NCI-H1417 treated with DMSO at 0.1 percent for 48 hours (cell line): Measurements from ENCODE around the gene PHLDA3.
"Not testable (repeated sequence)": the region's sequence is repeated elsewhere in the genome, so short reads cannot be mapped to it uniquely, and the experiment has no call there.

ENCODE experiments used
- DNase-seq: peaks from one replicate; lab custom pipeline; 2025; lab: John Stamatoyannopoulos, UW

PHLDA3 gene

DNA sequence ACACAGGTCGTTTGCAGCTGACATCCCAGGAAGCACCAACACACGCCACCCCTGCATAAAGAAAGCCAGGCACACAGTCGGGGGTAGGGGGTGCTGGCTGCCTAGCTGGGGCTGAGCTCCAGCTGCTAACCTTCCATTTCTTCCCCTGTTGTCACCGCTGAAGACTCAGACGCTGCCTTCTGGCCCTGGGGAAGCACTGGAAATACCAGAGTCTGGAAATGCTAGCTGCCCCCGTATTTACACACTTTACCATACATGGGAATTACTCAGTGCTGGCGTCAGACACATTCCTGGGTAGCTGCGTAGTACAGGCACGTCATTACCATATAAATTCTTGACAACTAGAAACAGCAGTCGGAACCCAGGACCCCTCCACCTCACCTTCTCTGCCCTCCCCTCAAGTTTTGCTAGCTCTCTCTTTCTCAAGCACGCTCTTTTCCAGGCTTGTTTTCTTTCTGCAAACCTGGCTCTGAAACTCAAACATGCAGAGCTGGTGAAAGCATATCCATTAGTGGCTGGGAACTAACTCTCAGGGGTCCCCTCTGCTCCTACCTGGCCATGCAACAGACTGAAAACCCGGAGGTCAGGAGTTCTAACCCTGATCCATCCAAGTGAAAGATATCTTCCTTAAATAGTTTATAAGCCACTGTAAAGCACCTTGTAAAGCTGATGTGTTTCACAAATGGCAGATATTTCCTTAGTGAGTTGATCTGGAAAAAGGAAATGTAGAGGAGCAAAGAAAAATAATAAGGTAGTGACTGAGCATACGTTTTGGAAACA, 34.6 kb upstream of the PHLDA3 start:
- DNase-seq, result no peak

GRCh38 chr1:201502511-201502857, 33.5 kb upstream of the PHLDA3 start:
- no peak for DNase-seq

GRCh38 chr1:201501812-201502510, 33.0 kb upstream of the PHLDA3 start:
- peak; percentile 45 for DNase-seq

GRCh38 chr1:201501144-201501543, 32.2 kb upstream of the PHLDA3 start:
- DNase-seq, result no peak

DNA sequence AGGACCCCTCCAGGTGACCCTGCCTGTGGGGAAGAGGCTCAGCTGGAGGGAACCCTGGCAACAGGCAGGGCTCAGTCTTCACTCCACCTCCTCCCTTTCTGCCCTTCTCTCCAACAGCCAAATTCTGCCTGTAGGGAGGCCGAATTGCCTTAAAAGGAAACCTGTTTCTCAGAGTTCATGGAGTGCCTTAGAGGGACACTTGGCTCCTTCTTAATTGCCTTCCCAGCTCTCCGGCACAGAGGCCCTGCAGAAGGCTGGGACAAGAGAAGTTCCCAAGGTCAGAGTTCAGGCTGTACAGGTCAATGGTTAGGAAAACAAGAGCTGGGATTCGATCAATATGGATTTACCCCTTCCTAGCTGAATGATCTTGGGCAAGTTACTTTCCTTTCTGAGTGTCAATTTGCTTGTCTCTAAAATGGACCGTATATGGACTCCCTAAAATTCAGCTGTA, 31.7 kb upstream of the PHLDA3 start:
- no peak for DNase-seq

GRCh38 chr1:201499795-201500669, 31.0 kb upstream of the PHLDA3 start:
- DNase-seq, result no peak

GRCh38 chr1:201499191-201499590, 30.2 kb upstream of the PHLDA3 start:
- no peak for DNase-seq

DNA sequence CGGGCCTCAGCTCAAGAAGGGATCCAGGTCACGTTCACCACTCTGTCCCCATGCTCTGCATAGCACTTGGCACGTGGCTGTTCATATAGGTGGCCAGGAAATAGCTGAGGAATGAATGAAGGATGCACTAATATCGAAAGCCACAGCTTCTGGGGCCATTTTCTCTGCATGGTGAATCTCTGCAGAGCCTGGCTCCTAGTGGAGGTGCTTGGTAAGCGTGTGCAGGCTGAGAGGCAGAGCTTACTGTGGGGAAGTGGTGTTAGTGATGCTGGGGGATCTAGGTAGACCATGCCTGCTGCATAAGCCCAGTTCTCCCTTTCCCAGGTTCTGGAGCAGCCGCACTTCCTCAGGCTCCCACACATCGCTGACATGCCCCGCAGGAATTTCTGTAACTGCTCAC, 29.6 kb upstream of the PHLDA3 start:
- no peak for DNase-seq

- no peak for DNase-seq
Measured at GRCh38 chr1:201497935-201498509, 29.0 kb upstream of the PHLDA3 start.

- no peak for DNase-seq
Measured at GRCh38 chr1:201496296-201496690, 27.3 kb upstream of the PHLDA3 start.

DNA sequence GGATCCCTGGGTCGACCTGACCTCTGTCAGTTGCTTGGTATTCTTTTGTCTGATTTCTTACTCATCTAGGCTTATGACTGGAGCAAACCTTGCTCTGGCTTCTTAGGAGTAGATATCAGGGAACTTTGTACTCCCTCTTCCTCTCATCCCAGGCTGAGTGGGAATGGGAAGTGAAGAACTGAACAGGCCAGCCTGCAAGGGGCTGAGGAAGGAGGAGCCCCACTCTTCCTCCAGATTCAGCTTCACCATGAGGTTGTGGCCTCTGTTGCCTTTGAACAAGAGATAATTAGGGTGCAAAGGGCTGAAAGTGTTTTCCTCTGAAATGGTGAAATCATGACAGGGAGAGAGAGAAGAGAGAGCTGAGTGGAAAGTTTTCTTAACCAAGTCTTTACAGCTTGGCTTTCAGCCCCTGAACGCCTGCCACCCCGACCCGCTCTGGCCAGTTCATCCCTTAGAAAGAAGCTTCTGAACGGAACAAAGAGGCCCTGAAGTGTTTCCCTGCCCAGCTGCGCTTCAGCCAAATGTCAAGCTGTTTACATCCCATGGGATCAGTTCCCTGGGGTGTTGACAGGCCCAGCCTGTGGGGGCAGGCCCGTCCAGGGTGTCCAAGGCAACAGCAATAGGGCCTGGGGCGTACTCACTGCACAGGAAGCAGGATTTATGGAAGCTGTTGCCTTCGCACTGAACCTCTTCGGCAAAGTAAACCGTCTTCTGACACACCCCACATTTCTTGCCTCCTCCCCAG, 26.7 kb upstream of the PHLDA3 start:
- peak; percentile 48 for DNase-seq

DNA sequence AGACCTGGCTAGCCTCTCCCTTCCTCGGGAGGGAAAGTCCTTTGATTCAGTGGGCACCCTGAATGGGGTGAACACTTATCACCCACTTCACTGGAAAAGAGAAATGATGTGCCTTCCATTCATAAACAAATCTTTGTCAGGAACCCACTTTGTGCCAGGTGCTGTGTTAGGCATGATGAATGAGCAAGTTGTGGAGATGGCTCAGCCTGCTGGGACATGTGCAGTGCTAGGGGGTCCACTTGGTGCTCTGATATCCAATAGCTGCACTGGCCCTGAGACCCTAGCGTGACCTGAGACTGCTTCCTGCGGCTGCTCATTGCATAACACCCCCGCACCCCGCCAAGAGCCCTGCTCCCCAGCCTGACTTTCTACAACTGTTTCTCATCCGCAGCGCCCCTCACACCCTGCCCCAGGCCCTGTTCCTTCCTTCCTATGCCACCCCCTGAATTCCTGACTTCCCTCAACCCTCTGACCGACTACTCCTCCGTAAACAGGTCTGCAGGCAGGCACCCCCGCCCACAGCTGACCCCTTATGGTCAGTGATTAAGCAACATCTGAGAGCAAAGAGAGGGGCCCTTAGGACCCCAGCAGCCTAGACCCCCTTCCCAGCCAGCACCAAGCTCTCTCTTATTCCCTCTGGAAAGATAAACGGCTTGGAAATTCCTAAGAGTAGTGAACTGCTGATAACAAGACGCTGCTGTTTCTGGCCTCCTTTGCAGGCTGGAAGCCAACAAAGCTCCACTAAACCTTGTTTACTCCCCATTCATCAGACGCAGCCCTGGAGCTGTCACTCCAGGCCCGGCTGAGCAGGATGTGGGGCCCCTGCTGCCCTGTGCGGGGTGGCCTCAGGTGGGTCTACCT, 25.0 kb upstream of the PHLDA3 start:
- DNase-seq, result no peak

DNA sequence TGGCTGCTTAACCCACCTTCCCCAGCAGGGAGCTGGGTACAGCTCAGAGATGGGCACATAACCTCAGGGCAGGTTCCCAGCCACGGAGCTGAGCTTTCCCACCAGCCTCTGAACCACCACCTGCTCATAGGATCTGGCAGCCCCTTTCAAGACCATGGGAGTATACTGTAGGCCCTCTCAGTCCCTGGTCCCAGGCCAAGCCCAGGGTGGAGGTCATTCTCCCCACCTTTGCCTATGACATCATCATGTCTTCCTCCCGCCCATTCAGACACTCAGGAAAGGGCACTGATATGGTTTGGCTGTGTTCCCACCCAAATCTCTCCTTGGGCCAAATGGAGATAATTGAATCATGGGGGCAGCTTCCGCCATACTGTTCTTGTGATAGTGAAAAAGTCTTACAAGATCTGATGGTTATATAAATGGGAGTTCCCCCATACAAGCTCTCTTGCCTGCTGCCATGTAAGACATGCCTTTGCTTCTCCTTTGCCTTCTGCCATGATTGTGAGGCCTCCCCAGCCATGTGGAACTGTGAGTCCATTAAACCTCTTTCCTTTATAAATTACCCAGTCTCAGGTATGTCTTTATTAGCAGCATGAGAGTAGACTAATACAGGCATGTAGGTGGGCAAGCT, 24.2 kb upstream of the PHLDA3 start:
- DNase-seq, result not testable (repeated sequence)

- DNase-seq, result no peak
Measured at GRCh38 chr1:201491896-201492511, 23.0 kb upstream of the PHLDA3 start.

DNA sequence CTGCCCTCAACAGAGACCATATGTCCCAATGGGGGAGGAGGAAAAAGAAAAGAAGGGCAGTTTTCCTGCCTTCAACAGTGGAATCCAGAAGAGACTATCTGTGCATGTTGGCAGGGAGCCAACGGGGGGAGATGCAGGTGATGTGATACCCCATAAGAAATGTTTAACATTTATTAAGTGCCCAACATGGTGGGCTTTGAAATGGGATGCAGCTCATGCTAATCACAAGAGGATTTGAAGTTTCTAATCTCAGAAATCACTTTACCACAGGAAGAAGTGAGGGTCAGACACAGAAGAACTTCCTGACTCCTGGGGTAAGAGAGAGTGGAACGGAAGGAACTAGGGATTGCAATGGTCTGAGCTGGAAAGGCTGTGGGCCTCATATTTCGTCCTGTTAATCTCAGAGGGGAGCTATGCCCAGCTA, 21.7 kb upstream of the PHLDA3 start:
- DNase-seq, result no peak

DNA sequence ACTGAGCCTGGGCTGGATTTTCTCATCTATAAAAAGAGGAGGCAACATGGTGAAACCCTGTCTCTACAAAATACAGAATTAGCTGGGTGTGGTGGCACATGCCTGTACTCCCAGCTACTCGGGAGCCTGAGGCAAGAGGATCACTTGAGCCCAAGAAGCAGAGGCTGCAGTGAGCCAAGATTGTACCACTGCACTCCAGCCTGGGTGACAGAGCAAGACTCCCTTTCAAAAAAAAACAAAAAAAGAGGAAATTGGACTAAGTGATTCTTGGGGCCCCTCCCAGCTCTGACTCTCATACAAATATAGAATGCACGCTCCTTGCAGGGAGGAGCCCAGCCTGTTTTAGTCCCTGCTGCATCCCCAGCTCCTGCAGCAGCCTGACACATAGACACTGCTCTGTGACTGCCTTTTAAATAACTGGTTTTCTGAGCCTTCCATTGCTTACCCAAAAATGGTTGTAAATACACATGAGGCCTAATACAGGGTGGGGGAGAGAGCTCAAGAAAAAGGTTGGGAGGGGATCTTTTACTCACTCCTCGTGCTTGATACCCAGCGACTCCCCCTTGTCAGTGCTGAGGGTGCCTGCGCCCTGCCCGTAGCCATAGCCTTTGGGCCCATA, 20.8 kb upstream of the PHLDA3 start:
- no peak for DNase-seq

DNA sequence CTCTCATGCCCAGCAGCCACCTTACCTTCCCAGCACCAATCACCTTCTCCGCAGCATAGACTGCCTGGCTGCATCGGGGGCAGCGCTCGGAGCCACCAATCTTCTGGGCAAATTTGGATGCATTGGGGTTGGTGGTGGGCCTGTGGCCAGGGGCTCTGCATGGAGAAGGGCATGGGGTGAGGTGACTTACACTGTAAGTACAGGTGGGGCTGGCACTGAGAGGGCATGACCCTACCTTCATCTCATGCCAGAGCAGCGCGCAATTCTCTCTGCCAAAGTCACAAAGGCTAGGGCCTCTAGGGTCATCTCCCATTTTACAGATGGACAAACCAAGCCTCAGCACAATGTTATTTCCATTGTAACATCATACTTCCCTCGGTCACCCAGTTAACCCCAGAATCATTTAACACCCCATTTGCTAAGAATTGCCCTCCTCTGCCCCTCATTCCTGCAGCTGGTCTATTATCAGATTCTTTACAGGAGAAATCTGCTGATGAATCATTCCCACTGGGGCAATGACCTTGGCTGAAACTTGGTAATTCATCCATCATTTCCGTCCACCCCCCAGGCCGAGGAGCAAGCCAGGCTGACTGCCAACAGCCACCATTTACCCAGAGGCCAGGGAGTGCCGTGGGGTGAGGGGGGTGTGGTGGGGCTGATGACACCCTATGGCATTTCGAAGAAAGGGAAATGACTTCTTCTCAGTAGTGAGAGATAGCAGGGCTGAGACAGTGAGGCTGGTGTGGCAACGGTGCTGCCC, 20.0 kb upstream of the PHLDA3 start:
- no peak for DNase-seq

- DNase-seq, result no peak
Measured at GRCh38 chr1:201487742-201488141, 18.8 kb upstream of the PHLDA3 start.
